GM19035 (cell line): ENCODE measurements around the gene ANKRD65.
"Not testable (repeated sequence)": the region's sequence is repeated elsewhere in the genome, so short reads cannot be mapped to it uniquely, and the experiment has no call there.

Experiments
- ATAC-seq: cut with Tn5 transposase; IDR thresholded peaks from one replicate; pipeline ENCODE4 v1.9.1; 2021; ENCODE audit not compliant: unreplicated experiment

The ANKRD65 gene

DNA sequence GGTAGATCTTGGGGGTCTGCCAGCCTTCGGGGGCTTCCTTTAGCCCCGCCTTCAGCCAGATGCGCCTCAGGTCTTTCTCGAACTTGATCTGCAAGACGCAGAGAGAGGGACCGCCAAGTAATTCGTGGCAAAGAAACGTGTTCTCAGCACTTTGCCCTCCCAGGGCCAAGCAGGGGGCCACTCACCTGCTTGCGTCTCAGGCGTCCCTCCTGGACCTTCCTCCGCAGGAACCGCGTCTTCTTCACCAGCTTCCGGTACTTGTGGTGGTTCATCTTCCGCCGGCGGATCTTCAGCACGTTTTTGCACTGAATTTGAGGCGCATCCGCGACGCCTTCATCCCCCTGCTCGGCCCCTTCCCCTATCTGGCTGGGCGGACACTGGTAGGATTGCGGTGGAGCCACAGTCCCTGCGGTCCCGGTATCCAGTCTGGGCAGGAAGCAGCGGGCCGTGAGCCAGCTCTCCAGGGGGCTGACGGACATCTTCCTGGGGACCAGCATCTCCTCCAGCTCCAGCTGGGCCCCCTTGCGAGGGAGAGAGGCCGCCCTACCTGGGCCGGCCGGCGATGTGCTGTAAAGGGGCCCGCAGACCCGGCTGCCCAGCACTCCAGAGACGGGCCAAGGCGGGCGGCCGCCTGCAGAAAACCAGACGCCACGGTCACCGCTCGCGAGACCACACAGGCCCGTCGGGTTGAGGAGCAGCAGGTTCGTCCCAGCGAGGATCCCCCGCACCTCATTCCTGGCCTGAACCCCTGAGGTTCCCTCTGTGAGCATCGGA lies 47.1 kb downstream of the ANKRD65 start:
- ATAC-seq, result no peak

DNA sequence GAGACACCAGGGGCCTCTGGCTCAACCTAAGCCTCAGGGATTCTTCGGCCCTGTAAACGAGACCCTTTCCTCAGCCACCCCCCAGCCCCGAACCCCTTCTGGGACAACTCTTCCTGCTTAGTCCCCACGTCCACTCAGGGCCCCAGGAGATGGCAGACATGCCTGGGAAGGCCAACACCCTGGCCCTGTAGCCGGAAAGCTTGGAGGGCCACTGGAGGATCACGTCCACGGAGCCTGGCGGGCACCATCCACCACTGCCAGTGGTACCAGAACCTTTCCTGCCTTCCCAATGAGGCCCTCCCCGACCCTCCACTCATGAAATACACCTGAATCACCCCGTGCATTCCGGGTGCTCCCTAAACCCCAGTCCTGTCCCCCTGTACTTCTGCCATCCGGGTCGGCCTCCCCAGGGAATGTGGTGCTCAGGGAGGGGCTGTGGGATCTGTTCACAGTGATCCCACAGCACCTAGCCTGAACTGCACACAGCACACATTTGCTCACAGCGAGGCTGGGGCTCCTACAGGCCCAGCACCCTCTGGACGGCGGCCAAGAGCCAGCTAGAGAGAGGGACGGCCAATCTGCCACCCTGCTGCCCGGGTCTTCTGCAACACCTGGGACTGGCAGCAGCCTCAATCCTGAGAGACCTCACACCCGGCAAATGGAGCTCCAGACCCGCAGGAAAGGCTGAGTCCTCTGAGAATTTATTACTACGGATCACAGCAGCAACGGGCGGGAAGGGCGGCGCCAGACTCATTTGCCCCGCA lies 47.8 kb downstream of the ANKRD65 start:
- ATAC-seq, result no peak

- ATAC-seq, result no peak
These were observed 49.0 kb downstream of the ANKRD65 start for GRCh38 chr1:1371746-1372711.

DNA sequence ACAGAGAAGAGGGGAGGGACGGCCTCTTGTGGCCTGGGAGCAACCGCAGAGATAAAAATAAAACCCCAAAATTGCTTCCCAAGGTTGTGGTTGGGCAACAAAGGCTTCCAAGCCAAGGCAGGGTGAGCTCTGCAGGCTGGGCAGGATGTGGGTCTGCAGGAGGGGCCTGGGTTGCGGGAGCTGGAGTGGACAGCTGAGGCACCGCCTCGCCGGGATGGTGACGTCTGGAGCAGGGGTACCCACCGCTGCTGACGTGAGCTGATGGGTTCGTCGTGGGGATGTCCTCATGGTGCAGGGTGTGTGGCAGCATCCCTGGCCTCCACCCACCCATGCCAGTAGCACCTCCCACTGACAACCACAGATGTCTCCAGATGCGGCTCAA lies 49.7 kb downstream of the ANKRD65 start:
- no peak for ATAC-seq

DNA sequence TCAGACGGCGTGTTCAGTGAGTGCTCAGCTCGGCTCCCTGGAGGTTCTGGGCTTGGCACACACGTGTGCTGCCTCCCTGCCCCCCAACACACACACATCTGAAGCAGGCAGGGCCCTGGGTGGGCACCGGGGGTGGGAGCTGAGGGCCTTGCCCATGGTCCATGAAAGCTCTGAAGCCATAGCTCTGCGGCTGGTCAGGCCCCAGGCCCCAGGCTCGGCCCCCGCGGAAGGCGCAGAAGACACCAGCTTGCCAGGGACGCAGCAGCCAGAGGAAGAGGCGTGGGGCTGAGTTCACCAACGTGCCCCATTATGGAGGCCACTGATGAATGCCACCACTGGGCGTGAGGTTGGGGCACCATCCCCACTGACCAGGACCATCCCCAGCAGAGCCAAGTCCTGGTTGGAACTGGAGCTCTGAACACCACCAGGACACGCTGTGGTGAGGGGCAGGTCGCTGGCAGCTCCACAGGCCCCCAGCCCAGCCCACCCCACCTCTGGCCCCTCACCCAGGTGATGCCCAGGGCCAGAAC lies 50.2 kb downstream of the ANKRD65 start:
- ATAC-seq, result no peak

- ATAC-seq, result not testable (repeated sequence)
These were observed 51.0 kb downstream of the ANKRD65 start for GRCh38 chr1:1370094-1370493.
